Gastrocnemius medialis (tissue), 4 donors: ENCODE results near the gene RICTOR. TPM values are rescaled to one million over a fixed set of nuclear protein-coding genes. Genes with fewer than 3 reads are reported as not detected.

ENCODE experiments used
- ATAC-seq, 2 donors: fragments of 150-250 bp; one replicate each; pipeline ENCODE4 v1.9.1; 2016
- DNase-seq, 2 donors: peaks; one replicate each; pipeline ENCODE4 v3.0.0-alpha.2; 2019
- H3K27ac ChIP-seq, 4 donors: fragments of 200-600 bp; sonication (generic); 1 replicate in 1 of 4; 2 replicates in 3 of 4; pipeline ENCODE4 v1.5.1; 2016 to 2018; ENCODE audit warnings: mild to moderate bottlenecking in 2 of 4, moderate library complexity in 1 of 4
- H3K27me3 ChIP-seq, 3 donors: fragments of 200-600 bp; sonication (generic) in 2 of 3; 1 replicate in 1 of 3; 2 replicates in 2 of 3; pipeline versions ENCODE4 v1.5.1 to v1.6.0; 2016 to 2019; ENCODE audit warnings: mild to moderate bottlenecking in 1 of 3, moderate library complexity in 1 of 3
- H3K36me3 ChIP-seq, 2 donors: fragments of 200-600 bp; sonication (generic) in 1 of 2; one replicate each; pipeline ENCODE4 v1.5.1; 2017 to 2018
- H3K4me1 ChIP-seq, 2 donors: fragments of 200-600 bp; sonication (generic) in 1 of 2; one replicate each; pipeline ENCODE4 v1.5.1; 2016 to 2017; ENCODE audit warnings: mild to moderate bottlenecking in 2 of 2
- H3K4me3 ChIP-seq, 4 donors: fragments of 200-600 bp; sonication (generic) in 3 of 4; 1 replicate in 1 of 4; 2 replicates in 3 of 4; pipeline ENCODE4 v1.5.1; 2016 to 2019; ENCODE audit warnings: mild to moderate bottlenecking in 2 of 4
- H3K9me3 ChIP-seq, 3 donors: fragments of 200-600 bp; sonication (generic) in 2 of 3; 1 replicate in 1 of 3; 2 replicates in 2 of 3; pipeline ENCODE4 v1.5.1; 2016 to 2019
- POLR2A ChIP-seq, 2 donors: fragments of 450-650 bp; IDR thresholded peaks; one replicate each; pipeline ENCODE4 v1.6.1; 2017; ENCODE audit warnings: antibody characterized with exemption in 2 of 2, mild to moderate bottlenecking in 2 of 2, moderate library complexity in 2 of 2
- in situ Hi-C, 4 donors: fragments of 200-750 bp; cut with MboI; loops; one replicate each; pipeline versions ENCODE4 v1.15.0 to v1.8.0; 2017; ENCODE audit warnings: low sequenced_read_pairs in 4 of 4
- intact Hi-C: fragments of 100-400 bp; cut with DNase I; formaldehyde crosslinking; loops from one replicate; pipeline ENCODE4 v1.15.1; 2023; ENCODE audit warnings: low total_unique reads
- total RNA-seq, 4 donors: library from RNA; depleted of rRNA; stranded (reverse); fragments of >200 nt; gene quantifications; one replicate each; pipeline versions ENCODE4 v1.1.0 to v1.2.3, GENCODE V29; 2016
- TF ChIP-seq, protein P1 (sequence below), 5 experiments: fragments of 450-650 bp in 3 of 5; fragments of 200-600 bp in 2 of 5; sonication (generic) in 2 of 5; IDR thresholded peaks in 4 of 5; conservative IDR thresholded peaks in 1 of 5; 1 replicate in 4 of 5; 2 replicates in 1 of 5; pipeline ENCODE4 v1.5.1; 2016 to 2019; ENCODE audit warnings: antibody characterized with exemption in 5 of 5, mild to moderate bottlenecking in 3 of 5, moderate library complexity in 3 of 5

The RICTOR gene
- total RNA-seq, 4 donors from 2014 or later, result 28.9 to 56.9 (median 37.0) TPM

DNA sequence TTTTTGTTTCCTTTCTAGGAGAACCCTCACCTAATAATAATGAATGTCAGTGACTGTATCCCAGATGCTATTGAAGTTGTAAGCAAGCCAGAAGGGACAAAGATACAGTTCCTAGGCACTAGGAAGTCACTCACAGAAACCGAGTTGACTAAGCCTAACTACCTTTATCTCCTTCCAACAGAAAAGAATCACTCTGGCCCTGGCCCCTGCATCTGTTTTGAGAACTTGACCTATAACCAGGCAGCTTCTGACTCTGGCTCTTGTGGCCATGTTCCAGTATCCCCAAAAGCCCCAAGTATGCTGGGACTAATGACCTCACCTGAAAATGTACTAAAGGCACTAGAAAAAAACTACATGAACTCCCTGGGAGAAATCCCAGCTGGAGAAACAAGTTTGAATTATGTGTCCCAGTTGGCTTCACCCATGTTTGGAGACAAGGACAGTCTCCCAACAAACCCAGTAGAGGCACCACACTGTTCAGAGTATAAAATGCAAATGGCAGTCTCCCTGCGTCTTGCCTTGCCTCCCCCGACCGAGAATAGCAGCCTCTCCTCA, 141.3 kb downstream of the RICTOR start:
- Histone ChIP-seq H3K4me3 (no peak overlapping the region), H3K4me1 (no peaks in the 10 kb centered on the region), H3K27me3 (no peaks in the 10 kb centered on the region), H3K27ac (no peak overlapping the region), H3K36me3 (peaks cover 0 to 12% of the 10 kb centered on the region in 2 donors), H3K9me3 (no peaks in the 10 kb centered on the region)
- TF ChIP-seq, protein P1, sequence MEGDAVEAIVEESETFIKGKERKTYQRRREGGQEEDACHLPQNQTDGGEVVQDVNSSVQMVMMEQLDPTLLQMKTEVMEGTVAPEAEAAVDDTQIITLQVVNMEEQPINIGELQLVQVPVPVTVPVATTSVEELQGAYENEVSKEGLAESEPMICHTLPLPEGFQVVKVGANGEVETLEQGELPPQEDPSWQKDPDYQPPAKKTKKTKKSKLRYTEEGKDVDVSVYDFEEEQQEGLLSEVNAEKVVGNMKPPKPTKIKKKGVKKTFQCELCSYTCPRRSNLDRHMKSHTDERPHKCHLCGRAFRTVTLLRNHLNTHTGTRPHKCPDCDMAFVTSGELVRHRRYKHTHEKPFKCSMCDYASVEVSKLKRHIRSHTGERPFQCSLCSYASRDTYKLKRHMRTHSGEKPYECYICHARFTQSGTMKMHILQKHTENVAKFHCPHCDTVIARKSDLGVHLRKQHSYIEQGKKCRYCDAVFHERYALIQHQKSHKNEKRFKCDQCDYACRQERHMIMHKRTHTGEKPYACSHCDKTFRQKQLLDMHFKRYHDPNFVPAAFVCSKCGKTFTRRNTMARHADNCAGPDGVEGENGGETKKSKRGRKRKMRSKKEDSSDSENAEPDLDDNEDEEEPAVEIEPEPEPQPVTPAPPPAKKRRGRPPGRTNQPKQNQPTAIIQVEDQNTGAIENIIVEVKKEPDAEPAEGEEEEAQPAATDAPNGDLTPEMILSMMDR (IDR thresholded peaks at IDR 0.05 in 4 of 5, conservative IDR thresholded peaks at IDR 0.05 in 1 of 5), result no peak
- TF ChIP-seq POLR2A (IDR thresholded peaks at IDR 0.05), result no peak
- no peak for DNase-seq
- in situ Hi-C loops, result loop anchor here in 1 of 4 donors (25.0 kb wide), 1 partner anchor 446 kb away; no protein-coding TSS in a partner anchor
- ATAC-seq, result no peak
- intact Hi-C loops, result no loop called here

DNA sequence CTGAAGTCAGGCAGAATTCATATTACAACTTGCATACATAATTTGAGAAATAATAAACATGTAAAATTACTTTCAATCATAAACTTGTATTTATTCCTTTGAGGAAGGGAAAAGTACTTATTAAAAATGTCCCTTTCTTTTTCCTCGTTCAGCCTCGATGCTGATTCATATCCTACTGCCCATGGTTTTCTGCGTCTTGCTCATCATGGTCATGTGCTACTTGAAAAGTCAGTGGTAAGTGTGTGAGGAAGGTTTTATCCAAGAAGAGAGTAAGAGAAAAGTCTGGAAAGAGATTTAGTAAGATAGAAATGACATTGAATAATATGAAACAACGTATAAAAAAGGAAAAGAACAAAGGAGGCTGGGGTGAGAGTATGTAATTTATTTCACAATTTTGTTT, 142.5 kb downstream of the RICTOR start:
- in situ Hi-C loops, result loop anchor here in 1 of 4 donors (25.0 kb wide), 1 partner anchor 444 kb away; no protein-coding TSS in a partner anchor
- Histone ChIP-seq H3K27ac (no peak overlapping the region), H3K9me3 (no peaks in the 10 kb centered on the region), H3K4me1 (no peaks in the 10 kb centered on the region), H3K27me3 (no peaks in the 10 kb centered on the region), H3K4me3 (no peak overlapping the region), H3K36me3 (peaks cover 0 to 2% of the 10 kb centered on the region in 2 donors)
- ATAC-seq, result no peak
- TF ChIP-seq POLR2A (IDR thresholded peaks at IDR 0.05), result no peak
- TF ChIP-seq, protein P1 (IDR thresholded peaks at IDR 0.05 in 4 of 5, conservative IDR thresholded peaks at IDR 0.05 in 1 of 5), result no peak
- intact Hi-C loops, result no loop called here
- DNase-seq, result no peak

DNA sequence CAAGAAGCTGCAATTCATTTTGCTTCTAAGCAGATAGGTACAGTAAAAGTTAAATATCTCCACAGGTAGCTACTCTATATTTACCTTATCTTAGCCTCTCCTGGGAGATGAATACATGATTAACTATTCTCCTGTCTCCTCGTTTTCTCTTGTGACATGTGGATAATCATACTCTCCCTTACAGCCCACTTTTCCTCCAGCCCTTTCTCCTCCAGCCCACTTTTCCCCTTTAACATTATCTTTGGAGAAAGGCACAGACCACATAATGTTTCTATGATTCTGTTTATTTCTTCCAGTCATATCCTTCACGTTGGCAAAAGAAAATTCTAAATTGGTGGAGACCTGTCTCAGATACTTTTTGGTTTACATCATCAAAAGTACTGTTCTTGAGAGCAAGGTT, 144.4 kb downstream of the RICTOR start:
- Histone ChIP-seq H3K9me3 (no peaks in the 10 kb centered on the region), H3K27me3 (no peaks in the 10 kb centered on the region), H3K4me1 (no peaks in the 10 kb centered on the region), H3K27ac (no peak overlapping the region), H3K36me3 (no peaks in the 10 kb centered on the region), H3K4me3 (no peak overlapping the region)
- DNase-seq (no peak), ATAC-seq (no peak)
- in situ Hi-C loops (loop anchor here in 1 of 4 donors (25.0 kb wide), 1 partner anchor 443 kb away; no protein-coding TSS in a partner anchor), intact Hi-C loops (loop anchor here (10.0 kb wide), 1 partner anchor 505 kb away; no protein-coding TSS in a partner anchor)
- TF ChIP-seq POLR2A (IDR thresholded peaks at IDR 0.05), result no peak
- TF ChIP-seq, protein P1 (IDR thresholded peaks at IDR 0.05 in 4 of 5, conservative IDR thresholded peaks at IDR 0.05 in 1 of 5), result no peak

DNA sequence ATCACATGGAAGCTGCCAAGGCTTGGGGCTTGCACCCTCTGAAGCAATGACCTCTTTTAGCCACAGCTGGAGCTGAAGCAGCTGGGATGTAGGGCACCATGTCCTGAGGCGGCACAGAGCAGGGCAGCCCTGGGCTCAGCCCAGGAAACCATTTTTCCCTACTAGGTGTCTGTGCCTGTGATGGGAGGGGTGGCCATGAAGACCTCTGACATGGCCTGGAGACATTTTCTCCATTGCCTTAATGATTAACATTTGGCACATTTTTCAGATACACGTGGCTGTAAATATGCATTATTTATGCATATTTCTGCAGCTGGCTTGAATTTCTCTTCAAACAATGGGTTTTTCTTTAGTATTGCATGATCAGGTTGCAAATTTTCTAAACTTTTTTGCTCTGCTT, 146.7 kb downstream of the RICTOR start:
- intact Hi-C loops, result loop anchor here (10.0 kb wide), 1 partner anchor 503 kb away; no protein-coding TSS in a partner anchor
- no peak for DNase-seq
- H3K36me3 ChIP-seq, result no peaks in the 10 kb centered on the region

More for the DNA sequence above, 146.7 kb downstream of the RICTOR start:
- no peak overlapping the region for H3K27ac ChIP-seq
- no peak overlapping the region for H3K4me3 ChIP-seq
- no peaks in the 10 kb centered on the region for H3K27me3 ChIP-seq
- no peak for ATAC-seq
- H3K4me1 ChIP-seq, result no peaks in the 10 kb centered on the region
- no peaks in the 10 kb centered on the region for H3K9me3 ChIP-seq
- in situ Hi-C loops, result loop anchor here in 1 of 4 donors (25.0 kb wide), 1 partner anchor 440 kb away; no protein-coding TSS in a partner anchor
- TF ChIP-seq POLR2A (IDR thresholded peaks at IDR 0.05), result no peak
- TF ChIP-seq, protein P1 (IDR thresholded peaks at IDR 0.05 in 4 of 5, conservative IDR thresholded peaks at IDR 0.05 in 1 of 5), result no peak
